H1 (cell line): ENCODE measurements around the gene TIE1. TPM values are rescaled to one million over a fixed set of nuclear protein-coding genes. Genes with fewer than 3 reads are reported as not detected.

Experiments
- CHD1 ChIP-seq: IDR thresholded peaks from 2 replicates; pipeline ENCODE4 v1.6.1; 2012; ENCODE audit warnings: low read depth, low read length, improper control_type of control experiment
- JUN ChIP-seq: IDR thresholded peaks from 2 replicates; pipeline ENCODE4 v1.6.1; 2011; ENCODE audit warnings: low read depth, mild to moderate bottlenecking, improper control_type of control experiment, low read length
- KDM1A ChIP-seq: fragments of 200-600, 300-600 bp; sonication (generic); IDR thresholded peaks from 2 replicates; pipeline ENCODE4 v1.7.1; 2016; ENCODE audit warnings: mild to moderate bottlenecking, low read length, borderline replicate concordance
- KDM4A ChIP-seq: IDR thresholded peaks from one replicate; pipeline ENCODE4 v1.7.1; 2012; ENCODE audit warnings: low read depth, mild to moderate bottlenecking, moderate library complexity, low read length, inconsistent platforms; ENCODE audit not compliant: severe bottlenecking
- SAP30 ChIP-seq: fragments of 300-600 bp; sonication (generic); IDR thresholded peaks from 2 replicates; pipeline ENCODE4 v1.7.1; 2012; ENCODE audit warnings: low read length, moderate library complexity, mild to moderate bottlenecking, inconsistent platforms; ENCODE audit not compliant: insufficient read depth, insufficient replicate concordance
- USF2 ChIP-seq: IDR thresholded peaks from 2 replicates; pipeline ENCODE4 v1.6.1; 2011; ENCODE audit warnings: low read length, improper control_type of control experiment
- polyA plus RNA-seq, 7 experiments: library from polyadenylated mRNA; depleted of rRNA in 3 of 7; stranded (reverse) in 5 of 7; unstranded in 2 of 7; fragments of >200 nt in 5 of 7; fragments of 200-250 nt in 2 of 7; gene quantifications; 1 replicate in 5 of 7; 2 replicates in 1 of 7; 4 replicates in 1 of 7; pipeline versions ENCODE4 v1.2.1 to v1.2.3, GENCODE V29; 2011 to 2013; ENCODE audit warnings: missing spikeins in 2 of 7, mixed read lengths in 2 of 7
- total RNA-seq: library from RNA; stranded (reverse); fragmentation: NEBNext Ultra II Directional; extraction: Animal tissue kit (Norgen Biotek cat#: 25700); gene quantifications from 2 replicates; pipeline ENCODE4 v1.2.1, GENCODE V29; 2021

Gene TIE1
- total and polyA plus RNA-seq, 2 of the 8 experiments (the other 6 are each of a cell fraction or from before 2014, with no cell fraction given): 0.74 to 2.2 TPM

DNA sequence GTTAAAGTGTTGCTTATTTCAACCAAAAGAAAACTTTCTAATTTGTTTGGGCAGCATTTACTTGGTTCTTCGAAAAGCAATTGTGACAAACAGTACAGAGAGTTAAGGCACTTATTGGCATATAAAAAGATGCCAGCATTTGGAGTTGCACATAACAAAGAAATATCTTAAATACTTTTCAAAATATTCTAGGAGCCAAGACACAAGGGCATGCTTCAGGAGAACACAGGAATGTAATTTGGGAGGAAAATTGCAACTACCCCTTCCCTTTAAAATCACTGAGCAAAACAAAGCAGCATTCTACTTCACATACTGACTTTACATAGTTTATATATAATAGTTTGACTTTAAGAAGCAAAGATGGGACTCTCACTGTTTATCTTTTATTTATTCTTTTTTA lies 4.6 kb upstream of the TIE1 start (continued):
- TF ChIP-seq KDM4A: no peak
- no peak for TF ChIP-seq JUN
- TF ChIP-seq CHD1: no peak
- no peak for TF ChIP-seq SAP30
- TF ChIP-seq USF2: no peak
- no peak for TF ChIP-seq KDM1A
